GM19240 (cell line): ENCODE results near the gene INAFM1.

Experiments
- DNase-seq: peaks from one replicate; pipeline ENCODE4 v3.0.0; 2011; ENCODE audit warnings: low spot score; ENCODE audit not compliant: insufficient read length

Gene INAFM1

DNA sequence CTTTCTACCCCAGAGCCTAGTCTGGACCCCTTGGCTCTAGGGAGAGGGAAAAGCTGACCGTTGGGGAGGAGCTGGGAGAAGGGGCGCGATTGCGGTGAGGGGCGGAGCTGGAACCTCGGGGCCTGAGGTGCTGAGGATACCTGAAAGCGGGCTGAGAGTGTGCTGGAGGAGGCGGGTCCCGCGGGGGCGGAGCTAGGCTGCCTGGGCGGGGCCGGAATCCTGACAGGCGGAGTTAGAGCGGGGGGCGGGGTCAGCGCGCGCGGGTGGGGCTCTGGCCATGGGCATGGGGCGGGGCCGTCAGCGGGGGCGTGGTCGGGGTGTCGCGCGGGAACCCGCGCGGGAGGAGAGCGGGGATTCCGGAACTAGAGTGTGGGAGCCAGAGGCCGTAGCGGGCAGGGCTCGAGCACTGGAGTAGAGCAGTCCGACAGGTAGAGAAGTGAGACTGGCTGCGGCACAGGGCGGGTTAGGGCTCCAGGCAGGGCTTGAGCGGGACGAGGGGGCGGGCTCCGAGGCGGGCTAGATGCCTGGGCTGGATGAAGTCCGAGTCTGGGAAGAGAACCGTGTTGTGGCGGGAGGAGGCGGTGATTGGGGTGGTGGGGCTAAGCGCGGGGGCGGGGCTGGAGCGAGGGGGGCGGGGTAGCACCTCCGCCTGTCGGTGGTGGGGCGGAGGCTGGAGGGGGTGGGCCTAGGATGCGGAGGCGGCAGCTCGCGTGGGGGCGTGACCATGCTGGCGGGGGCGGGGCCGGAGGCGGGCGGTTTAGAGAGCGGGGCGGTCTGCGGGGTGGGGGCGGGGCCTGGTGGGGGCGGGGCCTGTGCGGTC, at the start of gene INAFM1:
INAFM1 (plus strand) TSS at position 815 of the 820 bp plus-strand sequence. CDS start 35 bp downstream, outside the sequence.
- peak; percentile 96 for DNase-seq

DNA sequence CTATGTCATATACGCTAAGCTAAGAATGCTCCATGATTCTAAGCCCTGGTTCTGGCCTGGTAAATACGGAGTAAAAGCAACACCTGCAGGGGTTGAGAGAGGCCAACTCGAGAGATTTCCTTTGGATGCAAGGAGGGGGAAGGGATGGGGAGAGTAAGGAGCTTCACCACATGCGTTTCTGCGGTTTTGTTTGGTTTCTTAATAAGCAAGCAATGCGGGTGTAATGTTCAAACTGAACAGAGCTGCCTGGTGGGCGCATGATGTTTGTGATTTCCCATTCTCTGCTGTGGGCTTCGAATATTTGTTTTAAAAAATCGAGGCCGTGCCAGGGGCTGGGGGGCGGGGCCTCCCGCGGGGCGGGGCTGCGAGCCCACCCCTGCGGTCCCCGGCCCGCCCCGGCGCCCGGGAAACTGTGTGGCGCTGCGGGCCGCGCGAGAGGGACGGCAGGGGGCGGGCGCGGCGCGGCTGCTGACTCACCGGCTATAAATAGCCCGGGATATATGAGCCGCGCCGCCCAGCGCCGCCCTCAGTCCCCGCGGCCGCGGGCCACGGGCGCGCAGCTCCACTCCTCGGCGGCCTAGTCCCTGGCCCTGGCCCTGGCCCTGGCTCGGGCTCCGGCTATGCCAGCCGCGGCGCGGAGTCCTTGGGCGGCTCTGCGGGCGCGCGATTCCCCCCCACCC, 48.8 kb upstream of the INAFM1 start:
- peak; percentile 86 for DNase-seq

DNA sequence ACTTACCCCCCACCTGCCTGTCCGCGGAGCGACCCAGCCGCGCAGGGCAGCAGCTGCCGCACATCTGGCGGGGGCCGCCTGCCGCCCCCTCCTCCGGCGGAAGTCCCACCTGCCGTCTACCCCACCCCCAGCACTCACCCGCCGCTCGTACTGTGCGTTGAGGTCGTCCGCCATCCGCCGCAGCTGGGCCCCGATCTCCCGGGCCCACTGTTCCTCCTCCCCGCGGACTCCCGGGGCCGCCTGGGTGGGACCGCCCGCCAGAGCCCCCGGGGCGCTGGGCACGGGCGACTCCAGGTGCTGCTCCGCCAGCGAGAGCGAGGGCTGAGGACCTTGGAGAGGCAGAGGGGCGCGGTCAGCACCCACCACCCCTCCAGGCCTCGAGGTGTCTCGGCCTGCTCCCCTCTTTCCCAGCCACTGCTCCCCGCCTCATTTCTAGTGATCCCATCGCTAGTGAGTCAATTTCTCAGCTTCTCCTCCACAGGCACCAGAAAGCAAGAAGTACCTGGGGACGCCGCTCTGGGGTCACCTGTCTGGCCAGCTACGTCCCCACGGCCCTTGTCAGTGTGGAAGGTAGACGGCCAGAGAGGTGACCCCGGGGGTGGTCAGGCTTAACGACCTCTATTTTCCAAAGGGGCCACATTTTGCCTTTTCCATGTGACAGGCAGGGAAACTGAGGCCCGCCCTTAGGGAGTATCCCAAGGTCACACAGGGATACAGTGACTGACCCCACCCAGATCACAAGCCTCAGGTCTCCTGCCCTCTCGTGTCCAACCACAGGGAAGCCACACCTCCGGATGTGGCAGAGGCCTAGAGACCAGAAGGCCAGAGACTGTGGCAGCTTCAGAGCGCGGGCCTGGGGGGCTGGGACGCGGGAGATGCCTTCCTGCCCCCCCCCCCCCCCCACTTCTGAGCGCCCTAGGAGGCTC, 48.0 kb upstream of the INAFM1 start:
- peak; percentile 73 for DNase-seq

DNA sequence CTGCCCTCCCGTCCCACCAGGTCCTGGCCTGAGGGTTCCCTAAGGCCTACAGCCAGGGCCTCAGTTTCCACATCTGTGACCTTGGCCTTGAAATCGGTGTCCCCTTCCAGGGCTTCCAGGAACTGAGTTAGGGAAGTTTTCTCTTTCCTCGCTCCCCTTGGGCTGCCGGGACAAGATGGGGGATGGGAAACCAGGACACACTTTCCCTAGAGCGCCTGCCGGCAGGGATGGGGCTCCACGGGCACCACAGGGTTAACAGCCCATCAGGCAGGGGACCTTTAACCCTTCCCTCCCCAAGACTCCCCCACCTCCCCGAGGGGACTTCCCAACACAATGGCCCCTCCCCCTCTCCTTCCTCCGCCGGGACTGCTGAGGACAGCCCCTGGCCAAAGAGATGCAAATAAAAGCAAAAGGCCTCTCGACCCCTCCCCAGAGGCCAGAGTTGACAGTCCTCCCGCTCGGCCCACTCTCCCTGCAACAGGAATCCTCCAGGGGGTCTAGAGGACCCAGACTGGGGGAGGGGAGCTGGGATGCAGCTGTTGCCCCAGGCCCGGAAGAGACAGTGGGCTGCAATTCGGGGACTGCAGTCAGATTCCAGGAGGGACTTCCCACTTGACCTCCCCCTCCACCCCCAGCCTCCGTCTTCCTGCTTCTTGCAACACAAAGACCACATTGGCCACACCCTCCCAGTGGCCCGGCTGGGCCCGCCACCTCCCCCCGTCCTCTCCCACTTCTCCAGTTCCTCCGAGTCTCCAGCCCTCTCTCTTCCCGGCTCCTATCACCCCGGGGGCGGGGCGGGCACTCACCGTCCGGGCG, 47.1 kb upstream of the INAFM1 start:
- no peak for DNase-seq

DNA sequence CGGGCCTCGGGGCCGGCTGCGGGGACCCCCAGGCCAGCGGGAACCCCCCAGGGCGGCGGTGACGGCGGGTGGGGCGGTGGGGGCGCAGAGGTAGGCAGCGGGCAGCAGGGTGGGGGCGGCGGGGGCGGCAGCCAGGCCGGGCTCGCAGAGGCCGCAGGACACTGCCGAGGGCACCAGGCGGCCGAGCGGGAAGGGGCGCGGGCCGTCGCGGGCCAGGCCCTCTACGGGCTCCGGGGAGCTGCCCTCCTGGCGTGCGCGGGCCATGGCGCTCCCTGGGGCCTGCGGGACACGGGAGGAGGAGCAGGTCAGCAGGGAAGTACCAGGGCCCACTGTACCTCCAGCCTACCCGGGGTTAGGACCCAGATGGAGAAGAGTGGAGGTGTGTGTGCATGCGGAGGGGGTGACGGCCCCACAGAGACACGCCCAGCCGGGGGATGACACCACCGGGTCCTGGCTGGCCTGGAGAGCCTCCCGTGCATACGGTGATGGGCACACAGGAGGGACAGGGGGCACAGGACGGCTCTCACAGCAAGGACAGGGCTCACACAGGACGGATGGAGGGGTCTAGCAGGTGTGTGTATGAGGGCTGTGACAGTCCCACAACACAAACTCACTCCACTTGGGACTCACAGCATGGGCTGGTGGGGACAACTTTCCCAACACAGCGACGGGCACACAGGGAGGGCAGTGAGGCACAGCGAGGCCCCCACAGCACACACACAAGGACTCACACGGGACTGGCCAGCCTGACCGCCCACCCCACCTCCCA, 46.3 kb upstream of the INAFM1 start:
- DNase-seq, result no peak

DNA sequence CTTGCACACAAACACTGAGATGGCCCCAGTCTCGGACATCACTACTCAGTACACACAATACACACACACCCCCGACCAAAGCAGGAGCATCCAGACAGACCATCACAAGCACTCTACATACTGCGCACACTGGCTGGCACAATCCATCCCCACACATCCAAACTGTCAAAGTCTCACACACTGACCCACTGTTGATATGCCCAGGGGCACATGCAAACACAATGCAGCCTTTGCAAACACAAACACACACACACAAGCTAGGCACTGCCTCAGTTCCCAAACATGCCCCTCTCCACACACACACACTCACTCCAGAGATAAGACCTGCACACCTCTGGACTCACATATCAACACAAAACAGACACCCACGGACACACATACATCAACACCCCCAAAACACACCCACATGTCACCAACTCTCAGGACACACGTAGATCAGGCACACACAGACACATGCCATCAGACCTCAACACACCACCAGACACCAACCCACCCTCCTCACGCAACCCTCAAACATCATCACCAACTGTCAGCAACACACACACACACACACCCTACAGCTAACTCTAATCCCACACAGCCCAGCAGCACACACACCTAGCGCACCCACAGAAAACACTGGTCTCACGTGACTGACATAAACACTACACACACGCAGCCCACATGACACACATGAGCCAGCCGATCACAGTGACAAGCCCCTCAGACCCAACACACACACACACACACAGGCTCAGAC, 45.6 kb upstream of the INAFM1 start:
- no peak for DNase-seq

DNA sequence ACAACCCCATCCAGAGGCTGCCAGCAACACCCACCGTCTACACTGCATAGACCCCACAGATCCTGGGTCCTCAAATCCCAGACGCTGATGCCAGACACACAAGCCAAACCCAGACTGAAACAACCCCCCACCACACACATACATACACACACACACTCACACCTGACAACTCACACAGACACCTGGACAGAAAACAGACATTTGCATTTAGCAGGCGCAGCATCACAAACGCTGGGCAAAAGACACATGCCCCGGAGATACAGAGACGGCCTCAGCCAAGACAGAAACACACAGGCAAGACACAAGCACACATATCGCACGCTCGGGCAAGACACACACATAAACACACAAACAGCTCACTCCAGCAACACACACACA, 45.0 kb upstream of the INAFM1 start:
- DNase-seq, result no peak

DNA sequence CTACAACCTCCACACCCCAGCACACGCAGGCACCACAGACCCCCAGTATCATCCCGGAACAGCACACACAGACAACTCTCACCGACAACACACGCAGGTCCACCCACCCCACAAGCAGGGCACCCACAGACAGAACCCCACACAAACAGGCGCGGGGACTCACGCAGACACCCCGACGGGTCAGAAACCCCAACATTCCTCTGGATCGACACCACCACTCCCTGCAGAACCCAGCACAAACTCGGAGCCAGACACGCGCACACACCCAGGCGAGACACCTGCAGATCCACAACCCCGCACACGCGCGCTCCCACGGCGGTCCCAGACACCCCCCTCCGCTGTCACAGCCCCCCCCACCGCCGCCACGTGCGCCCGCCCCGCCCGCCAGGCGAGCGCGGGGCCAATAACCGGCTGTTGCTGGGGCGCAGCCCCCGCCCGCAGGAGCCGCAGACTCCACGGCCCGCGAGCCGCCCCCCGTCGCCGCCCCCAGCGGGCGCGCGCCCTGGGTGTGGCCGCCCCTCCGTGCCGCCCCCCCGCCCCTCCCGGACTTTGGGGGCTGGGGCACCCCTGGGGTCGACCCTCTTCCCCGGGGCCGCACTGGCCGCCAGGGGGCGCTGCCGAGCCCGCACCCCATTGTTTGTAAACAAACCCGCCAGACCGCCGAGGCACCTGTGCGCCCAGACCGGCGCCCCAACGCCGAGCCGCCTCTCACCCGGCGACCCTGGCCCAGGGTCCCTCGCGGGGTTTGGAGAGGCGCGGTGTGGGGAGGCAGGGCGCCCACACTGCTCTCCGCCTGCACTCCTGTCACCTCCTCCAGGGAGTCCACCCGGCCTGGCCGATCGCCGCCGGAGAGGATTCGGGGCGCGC, 44.4 kb upstream of the INAFM1 start:
- DNase-seq, result no peak

DNA sequence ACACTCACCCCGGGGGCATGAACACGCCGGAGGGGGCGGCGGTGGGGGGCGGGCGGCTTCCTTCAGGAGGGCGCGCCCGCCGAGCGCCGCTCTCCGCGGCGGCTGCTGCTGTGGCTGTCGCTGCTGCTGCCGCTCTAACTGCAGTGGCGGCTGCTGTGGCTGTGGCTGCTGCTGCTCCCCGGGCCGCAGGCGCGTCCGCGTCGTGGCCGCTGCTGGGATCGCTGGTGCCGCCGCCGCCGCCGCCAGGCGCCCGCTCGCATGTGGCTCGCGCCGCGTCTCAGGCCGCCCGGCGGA, 43.8 kb upstream of the INAFM1 start, which contains the start of gene BBC3:
BBC3 (minus strand) TSS at position 279 of the 294 bp plus-strand sequence. CDS start 2,768 bp downstream, outside the sequence.
- no peak for DNase-seq

DNA sequence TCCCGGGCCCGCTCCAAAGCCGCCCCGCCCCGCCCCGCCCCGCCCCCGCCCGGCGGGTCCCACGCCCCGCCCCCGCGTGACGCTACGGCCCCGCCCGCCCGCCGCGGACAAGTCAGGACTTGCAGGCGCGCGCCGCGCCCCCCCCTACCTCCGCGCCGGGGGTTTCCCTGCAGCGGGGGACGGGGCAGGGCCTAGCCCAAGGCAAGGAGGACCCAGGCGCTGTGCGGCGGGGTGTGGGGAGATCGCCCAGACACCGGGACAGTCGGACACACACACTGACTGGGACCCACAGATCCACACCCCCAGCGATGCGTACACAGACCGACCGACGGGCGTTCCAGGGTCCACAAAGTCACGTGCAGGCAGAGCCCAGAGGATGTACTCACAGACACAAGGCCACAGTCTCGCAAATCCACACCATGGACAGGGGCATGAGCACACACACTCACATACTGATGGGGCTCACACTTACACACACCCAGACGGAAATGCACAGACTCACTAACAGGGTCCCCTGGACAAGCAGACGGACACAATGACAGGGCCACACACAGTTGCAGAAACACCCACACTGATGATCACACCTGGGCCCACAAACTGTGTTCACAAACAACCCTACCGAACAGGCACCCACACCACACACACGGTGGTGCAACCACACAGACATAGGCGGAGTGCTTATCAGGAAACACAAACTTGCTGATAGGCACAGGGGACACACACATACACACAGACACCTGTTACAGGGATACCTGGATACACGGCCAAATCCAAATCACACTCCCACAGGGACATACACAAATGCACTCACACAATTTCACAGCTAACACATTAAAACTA, 43.2 kb upstream of the INAFM1 start:
- peak; percentile 71 for DNase-seq

DNA sequence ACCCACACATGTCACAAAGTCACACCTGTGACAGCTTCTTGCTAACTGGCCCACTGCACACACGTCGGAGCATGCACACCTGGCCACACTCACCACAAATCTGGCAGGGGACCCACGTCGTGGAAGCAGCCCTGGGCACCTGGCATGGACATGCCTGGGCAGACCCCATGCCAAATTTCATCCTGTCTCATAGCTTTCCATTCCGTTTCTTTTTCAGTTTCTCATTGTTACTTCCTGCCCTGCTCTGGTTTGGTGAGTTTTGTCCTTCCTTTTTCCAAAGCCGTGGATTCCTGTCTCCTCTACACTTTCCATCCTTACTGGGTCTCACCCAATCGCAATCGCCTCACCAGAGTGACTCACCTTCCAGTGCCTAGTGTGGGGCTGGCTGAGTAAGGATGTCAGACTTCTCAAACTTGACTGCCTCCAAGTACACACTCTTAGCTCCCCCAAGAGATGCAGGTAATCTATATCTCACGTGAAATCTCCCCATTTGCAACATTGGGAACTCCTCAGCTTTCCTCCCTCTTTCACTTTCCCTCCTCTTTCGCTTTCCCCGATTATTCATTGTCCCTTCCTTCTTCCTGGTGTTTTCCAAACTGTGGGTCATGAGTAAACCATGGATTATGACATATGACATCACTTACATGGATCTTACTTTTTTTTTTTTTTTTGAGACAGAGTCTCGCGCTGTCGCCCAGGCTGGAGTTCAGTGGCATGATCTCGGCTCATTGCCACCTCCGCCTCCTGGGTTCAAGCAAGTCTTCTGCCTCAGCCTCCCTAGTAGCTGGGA, 42.1 kb upstream of the INAFM1 start:
- DNase-seq, result no peak

DNA sequence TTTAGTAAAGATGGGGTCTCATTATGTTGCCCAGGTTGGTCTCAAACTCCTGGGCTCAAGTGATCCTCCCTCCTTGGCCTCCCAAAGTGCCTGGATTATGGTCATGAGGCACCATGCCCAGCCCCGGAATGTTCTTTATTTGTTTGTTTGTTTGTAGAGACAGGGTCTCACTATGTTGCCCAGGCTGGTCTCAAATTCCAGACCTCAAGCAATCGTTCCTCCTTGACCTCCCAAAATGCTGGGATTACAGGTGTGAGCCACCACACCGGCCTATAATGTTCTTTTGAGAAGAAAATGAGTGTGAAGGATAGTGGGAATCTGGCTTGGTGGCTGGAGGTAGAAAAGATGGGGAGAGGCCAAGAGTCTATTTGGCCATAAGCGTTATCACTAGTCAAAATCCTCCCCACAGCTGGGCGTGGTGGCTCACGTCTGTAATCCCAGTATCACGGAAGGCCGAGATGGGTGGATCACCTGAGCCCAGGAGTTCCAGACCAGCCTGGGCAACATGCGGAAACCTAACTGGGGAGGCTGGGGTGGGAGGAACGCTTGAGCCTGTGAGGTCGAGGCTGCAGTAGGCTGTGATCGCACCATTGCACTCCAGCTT, 38.5 kb upstream of the INAFM1 start:
- DNase-seq, result no peak

DNA sequence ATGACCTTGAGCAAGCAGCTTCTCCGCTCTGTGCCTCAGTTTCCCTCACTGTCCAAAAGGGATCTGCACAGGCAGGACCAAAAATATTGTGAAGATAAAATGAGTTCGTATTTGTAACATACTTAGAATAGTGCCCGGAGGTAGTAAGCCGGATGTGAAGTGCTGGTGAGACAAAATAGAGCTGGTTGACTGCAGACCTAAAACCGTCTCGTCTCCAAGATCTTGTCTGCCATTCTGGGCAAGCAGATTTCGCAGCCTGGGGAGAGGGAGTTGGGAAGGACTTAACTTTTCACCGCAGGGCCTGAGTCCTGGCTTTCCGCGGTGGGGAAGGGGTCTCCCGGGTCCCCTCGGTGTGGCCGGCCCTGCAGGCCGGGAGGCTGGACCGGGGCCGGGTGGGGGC, 35.5 kb upstream of the INAFM1 start:
- DNase-seq, result no peak

DNA sequence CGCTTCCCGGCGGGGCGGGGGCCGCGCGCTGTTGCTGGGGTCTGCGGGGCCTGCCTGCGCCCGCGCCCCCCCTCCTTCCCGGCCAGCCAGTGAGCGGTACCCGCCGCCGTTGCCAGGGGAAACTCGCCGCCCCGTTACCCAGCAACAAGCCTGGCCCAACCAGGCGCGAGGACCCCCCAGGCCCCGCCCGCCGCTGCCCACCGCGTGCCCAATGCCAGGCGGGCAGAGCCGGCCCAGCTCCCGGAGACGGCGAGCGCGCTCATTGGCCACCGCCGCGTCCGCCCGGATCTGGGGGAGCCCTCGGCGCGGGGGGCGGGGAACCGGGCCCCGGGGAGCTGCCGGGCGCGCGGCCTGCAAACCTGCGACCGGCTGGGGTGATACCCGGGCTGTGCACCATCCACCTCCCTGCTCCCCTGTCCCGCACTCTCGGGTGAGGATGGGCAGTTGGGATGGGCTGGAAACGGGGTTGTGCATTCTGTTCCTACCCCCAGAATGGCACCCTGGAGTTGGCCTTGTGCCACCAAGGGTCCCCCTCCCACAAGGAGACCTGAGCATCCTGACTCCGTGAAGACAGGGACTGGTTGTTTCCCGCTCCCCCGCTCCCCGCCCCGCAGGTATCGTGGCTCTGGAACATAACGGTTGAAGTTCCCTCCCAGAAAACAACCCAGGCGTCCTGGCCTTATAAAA, 34.9 kb upstream of the INAFM1 start:
- no peak for DNase-seq

DNA sequence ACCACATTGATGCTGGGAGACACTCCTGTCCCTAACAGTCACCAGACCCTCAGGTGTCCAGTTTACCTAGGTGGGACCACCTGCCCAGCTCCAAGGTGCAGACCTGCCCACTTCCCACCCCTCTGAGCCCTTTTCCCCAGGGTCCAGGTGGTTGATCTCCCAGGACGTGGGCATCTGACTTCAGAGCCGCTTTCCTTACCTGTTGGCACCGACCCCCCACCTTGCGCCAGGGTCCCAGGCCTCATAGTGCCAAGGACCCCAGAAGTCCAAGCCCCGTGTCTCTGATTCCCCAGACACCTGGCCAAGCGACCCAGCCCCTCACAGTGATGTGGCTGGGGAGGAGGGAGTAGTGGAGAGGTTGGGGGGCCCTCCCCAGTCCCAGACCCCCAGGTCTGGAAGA, 34.1 kb upstream of the INAFM1 start:
- DNase-seq, result no peak
